ENCODE measurements around the gene HTR2B. TPM values are rescaled to one million over a fixed set of nuclear protein-coding genes. Genes with fewer than 3 reads are reported as not detected.

Gene HTR2B
- total and polyA plus RNA-seq, 8 donors = 0.31 to 1.1 (median 0.47) TPM

DNA sequence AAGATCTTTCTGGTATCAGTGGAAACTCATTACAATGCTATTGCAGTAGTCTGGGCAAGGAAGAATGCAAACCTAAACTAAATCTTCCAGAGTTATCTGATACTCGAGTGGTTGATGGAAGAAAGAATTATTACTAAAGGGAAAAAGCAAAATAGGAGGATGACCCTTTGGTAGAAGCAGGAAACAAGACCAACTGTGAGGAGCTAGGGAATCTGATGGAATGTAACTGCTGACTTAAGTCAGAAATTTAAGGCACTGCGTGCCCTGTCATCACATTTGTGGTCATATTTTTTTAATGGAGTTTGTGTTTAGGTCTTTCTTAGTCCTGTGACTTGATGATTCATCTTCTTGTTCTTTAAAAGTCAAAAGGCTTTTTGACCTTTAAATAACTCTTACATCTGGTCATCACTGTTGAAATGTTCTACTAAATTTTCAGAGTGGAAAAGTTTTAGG, 37.1 kb upstream of the HTR2B start:
- no peaks in the 10 kb centered on the region for H3K9me3 ChIP-seq
- peaks cover 10 to 11% of the 10 kb centered on the region in 2 donors for H3K4me1 ChIP-seq
- DNase-seq (no peak), ATAC-seq (peak; percentile 83)
- intact Hi-C loops (cut with DNase I) = no loop called here
- TF ChIP-seq, protein P1, sequence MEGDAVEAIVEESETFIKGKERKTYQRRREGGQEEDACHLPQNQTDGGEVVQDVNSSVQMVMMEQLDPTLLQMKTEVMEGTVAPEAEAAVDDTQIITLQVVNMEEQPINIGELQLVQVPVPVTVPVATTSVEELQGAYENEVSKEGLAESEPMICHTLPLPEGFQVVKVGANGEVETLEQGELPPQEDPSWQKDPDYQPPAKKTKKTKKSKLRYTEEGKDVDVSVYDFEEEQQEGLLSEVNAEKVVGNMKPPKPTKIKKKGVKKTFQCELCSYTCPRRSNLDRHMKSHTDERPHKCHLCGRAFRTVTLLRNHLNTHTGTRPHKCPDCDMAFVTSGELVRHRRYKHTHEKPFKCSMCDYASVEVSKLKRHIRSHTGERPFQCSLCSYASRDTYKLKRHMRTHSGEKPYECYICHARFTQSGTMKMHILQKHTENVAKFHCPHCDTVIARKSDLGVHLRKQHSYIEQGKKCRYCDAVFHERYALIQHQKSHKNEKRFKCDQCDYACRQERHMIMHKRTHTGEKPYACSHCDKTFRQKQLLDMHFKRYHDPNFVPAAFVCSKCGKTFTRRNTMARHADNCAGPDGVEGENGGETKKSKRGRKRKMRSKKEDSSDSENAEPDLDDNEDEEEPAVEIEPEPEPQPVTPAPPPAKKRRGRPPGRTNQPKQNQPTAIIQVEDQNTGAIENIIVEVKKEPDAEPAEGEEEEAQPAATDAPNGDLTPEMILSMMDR (IDR thresholded peaks at IDR 0.05) = no peak
- H3K27ac ChIP-seq = peak overlapping the region; percentile 55 to 74
- H3K27me3 ChIP-seq = no peaks in the 10 kb centered on the region
- no peak overlapping the region for H3K4me3 ChIP-seq
- peaks cover 0 to 72% of the 10 kb centered on the region in 2 donors for H3K36me3 ChIP-seq

DNA sequence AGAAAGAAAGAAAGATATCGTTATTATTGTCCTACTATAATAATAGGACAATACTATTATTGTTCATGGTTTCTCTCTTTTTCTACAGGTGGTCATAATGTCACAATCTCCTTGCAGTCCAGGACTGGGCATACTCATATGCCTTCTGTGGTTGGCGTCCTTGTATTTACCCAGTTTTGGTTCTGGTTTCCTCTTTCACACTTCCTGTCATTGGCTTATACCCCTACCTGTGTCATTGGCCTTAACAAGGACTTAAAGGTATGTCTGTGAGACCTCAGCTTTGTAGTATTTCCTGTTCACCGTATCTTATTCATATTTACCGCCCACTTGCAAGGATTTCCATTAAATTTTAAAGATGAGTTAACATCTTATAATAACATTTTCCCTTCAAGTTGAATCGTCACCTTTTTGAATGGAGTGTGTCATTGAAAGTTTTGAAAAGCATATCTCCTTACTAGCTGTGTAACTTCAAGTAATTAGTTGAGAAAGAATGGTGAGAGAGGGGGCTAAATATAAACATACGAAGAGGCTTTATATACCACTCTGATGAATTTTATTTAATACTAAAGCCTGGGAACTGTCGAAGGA, 36.5 kb upstream of the HTR2B start:
- Histone ChIP-seq H3K27me3 (no peaks in the 10 kb centered on the region), H3K4me3 (no peak overlapping the region), H3K9me3 (no peaks in the 10 kb centered on the region), H3K4me1 (peaks cover 10 to 11% of the 10 kb centered on the region in 2 donors), H3K27ac (peak overlapping the region; percentile 55 to 74), H3K36me3 (peaks cover 0 to 67% of the 10 kb centered on the region in 2 donors)
- TF ChIP-seq, protein P1 (IDR thresholded peaks at IDR 0.05) = no peak
- ATAC-seq (no peak), DNase-seq (no peak)
- intact Hi-C loops (cut with DNase I) = no loop called here

DNA sequence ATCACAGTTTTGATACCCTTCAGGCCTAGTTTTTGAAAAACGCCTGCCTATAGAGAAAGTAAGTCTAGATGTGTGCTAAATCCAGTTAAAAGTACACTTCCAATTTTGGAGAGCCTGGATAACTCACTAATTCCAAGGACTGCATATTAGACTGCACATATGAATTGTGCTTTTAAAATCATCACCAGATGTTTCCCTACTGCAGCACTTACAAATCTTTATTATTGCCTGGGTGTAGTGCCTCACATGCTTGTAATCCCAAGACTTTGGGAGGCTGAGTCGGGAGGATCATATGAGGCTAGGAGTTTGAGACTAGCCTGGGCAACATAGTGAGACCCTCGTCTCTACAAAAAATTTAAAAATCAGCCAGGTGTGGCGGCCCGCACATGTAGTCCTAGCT, 35.9 kb upstream of the HTR2B start:
- H3K36me3 ChIP-seq = peaks cover 0 to 60% of the 10 kb centered on the region in 2 donors
- H3K27ac ChIP-seq = peak overlapping the region; percentile 55 to 74
- peaks cover 10 to 11% of the 10 kb centered on the region in 2 donors for H3K4me1 ChIP-seq
- no peaks in the 10 kb centered on the region for H3K9me3 ChIP-seq
- no peaks in the 10 kb centered on the region for H3K27me3 ChIP-seq
- no peak for DNase-seq
- no peak for ATAC-seq
- intact Hi-C loops (cut with DNase I) = no loop called here
- H3K4me3 ChIP-seq = no peak overlapping the region
- TF ChIP-seq, protein P1 (IDR thresholded peaks at IDR 0.05) = no peak

DNA sequence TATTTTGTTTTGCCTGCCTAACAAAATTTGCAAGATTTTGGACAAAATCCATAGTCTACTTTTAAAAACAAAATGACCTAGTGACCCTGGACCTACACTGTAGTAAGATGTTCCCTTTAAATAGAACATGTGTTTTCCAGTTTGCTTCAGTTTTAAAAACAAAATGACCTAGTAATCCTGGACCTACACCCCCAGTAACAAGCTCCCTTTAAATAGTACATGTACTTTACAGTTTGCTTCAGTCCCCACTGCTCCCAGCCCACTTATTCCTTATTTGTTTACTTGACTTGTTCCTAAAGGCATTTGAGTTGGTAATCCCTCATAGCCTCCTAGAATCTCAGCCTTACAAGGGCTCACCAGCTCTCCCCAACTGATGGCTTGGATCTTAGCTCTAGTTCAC, 34.5 kb upstream of the HTR2B start:
- peaks cover 10 to 11% of the 10 kb centered on the region in 2 donors for H3K4me1 ChIP-seq
- DNase-seq (no peak), ATAC-seq (no peak)
- H3K27me3 ChIP-seq = no peaks in the 10 kb centered on the region
- TF ChIP-seq, protein P1 (IDR thresholded peaks at IDR 0.05) = no peak
- peak overlapping the region in 1 of 2 donors; percentile 17 for H3K27ac ChIP-seq
- H3K36me3 ChIP-seq = peaks cover 0 to 57% of the 10 kb centered on the region in 2 donors
- H3K9me3 ChIP-seq = no peaks in the 10 kb centered on the region
- H3K4me3 ChIP-seq = no peak overlapping the region
- intact Hi-C loops (cut with DNase I) = no loop called here

DNA sequence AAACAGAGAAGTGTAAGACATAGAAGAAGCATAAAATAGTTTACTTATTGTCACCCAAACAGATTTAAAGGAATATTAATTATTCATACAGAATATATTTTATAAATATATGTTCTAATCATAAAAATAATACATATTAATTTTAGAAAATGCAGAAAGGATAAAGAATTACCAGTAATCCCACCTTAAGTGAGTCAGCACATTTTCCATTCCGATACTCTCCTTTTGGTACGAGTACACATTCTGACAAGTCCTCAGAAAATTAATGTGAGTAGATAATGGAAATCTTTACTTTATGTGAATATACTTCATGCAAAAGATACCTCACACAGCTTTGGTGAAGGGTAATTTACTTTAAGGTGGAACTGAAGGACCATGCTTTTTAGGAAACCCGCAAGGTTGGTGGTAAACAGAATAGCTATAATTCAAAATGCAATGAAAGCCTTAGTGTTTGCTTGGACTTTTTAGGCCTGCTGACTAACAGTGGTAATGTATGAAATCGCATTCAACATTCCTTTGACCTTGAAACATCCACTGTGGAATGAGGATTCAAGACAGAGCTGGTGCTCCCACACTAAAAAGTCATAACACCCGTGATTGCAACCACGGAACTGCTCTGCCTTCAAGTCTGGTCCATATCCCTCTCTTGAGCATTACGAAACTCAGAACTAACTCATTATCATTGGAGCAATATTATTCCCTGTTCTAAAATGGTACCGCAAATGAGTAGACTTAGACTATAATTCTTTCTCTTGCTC, 28.1 kb upstream of the HTR2B start:
- H3K36me3 ChIP-seq = peaks cover 0 to 70% of the 10 kb centered on the region in 2 donors
- intact Hi-C loops (cut with DNase I) = no loop called here
- TF ChIP-seq, protein P1 (IDR thresholded peaks at IDR 0.05) = no peak
- no peak overlapping the region for H3K27ac ChIP-seq
- DNase-seq (no peak), ATAC-seq (no peak)
- H3K4me3 ChIP-seq = no peak overlapping the region
- H3K4me1 ChIP-seq = no peaks in the 10 kb centered on the region
- H3K9me3 ChIP-seq = no peaks in the 10 kb centered on the region
- H3K27me3 ChIP-seq = no peaks in the 10 kb centered on the region
